HG02885 (cell line): ENCODE measurements around the gene TET2.
A peak's percentile ranks its signal among the peaks of the same experiment; 100 is the strongest.

ENCODE experiments used
- ATAC-seq: cut with Tn5 transposase; IDR thresholded peaks from one replicate; pipeline ENCODE4 v1.9.1; 2021; ENCODE audit warnings: mild to moderate bottlenecking; ENCODE audit not compliant: unreplicated experiment, poor library complexity

The TET2 gene

GRCh38 chr4:105139646-105140045, 7.0 kb upstream of the TET2 start:
- no peak for ATAC-seq

GRCh38 chr4:105140684-105141490, 5.8 kb upstream of the TET2 start:
- peak; percentile 62 for ATAC-seq

GRCh38 chr4:105145156-105145902, 1.3 kb upstream of the TET2 start:
- ATAC-seq: peak; percentile 0

- peak; percentile 17 for ATAC-seq
Observed at GRCh38 chr4:105145903-105146275, 787 bp upstream of the TET2 start.

- peak; percentile 12 for ATAC-seq
Observed at GRCh38 chr4:105147016-105147552, 408 bp downstream of the TET2 start.

- no peak for ATAC-seq
Observed at GRCh38 chr4:105147553-105148161, 981 bp downstream of the TET2 start.

- ATAC-seq: no peak
Observed at GRCh38 chr4:105148356-105148755, 1.7 kb downstream of the TET2 start.

GRCh38 chr4:105148776-105149175, 2.1 kb downstream of the TET2 start:
- ATAC-seq: no peak

- no peak for ATAC-seq
Observed at GRCh38 chr4:105149771-105150170, 3.1 kb downstream of the TET2 start.

GRCh38 chr4:105150503-105150902, 3.8 kb downstream of the TET2 start:
- ATAC-seq: no peak

- ATAC-seq: no peak
Observed at GRCh38 chr4:105153749-105154148, 7.1 kb downstream of the TET2 start.

GRCh38 chr4:105154576-105154975, 7.9 kb downstream of the TET2 start:
- ATAC-seq: no peak

- ATAC-seq: no peak
Observed at GRCh38 chr4:105155426-105155825, 8.8 kb downstream of the TET2 start.

- no peak for ATAC-seq
Observed at GRCh38 chr4:105158837-105159236, 12.2 kb downstream of the TET2 start.

GRCh38 chr4:105162123-105162796, 15.6 kb downstream of the TET2 start:
- ATAC-seq: peak; percentile 51

GRCh38 chr4:105164548-105164947, 17.9 kb downstream of the TET2 start:
- no peak for ATAC-seq

GRCh38 chr4:105166066-105166465, 19.4 kb downstream of the TET2 start:
- ATAC-seq: no peak

GRCh38 chr4:105170711-105171110, 24.0 kb downstream of the TET2 start:
- ATAC-seq: no peak

- no peak for ATAC-seq
Observed at GRCh38 chr4:105171912-105172311, 25.2 kb downstream of the TET2 start.

GRCh38 chr4:105174098-105174497, 27.4 kb downstream of the TET2 start:
- no peak for ATAC-seq
